Upper lobe of left lung (tissue), 4 donors: ENCODE measurements around the gene PGP.

ENCODE experiments used
- POLR2AphosphoS5 ChIP-seq, 2 donors: sonication (generic); formaldehyde crosslinking; IDR thresholded peaks; one replicate each; pipeline ENCODE4 v1.5.1; 2017; ENCODE audit warnings: antibody characterized with exemption in 2 of 2
- TF ChIP-seq, protein P1 (sequence below), 6 experiments: fragments of 450-650 bp in 4 of 6; fragments of 200-600 bp in 2 of 6; sonication (generic) in 2 of 6; IDR thresholded peaks; one replicate each; pipeline ENCODE4 v1.5.1; 2016 to 2019; ENCODE audit warnings: antibody characterized with exemption in 6 of 6

DNA sequence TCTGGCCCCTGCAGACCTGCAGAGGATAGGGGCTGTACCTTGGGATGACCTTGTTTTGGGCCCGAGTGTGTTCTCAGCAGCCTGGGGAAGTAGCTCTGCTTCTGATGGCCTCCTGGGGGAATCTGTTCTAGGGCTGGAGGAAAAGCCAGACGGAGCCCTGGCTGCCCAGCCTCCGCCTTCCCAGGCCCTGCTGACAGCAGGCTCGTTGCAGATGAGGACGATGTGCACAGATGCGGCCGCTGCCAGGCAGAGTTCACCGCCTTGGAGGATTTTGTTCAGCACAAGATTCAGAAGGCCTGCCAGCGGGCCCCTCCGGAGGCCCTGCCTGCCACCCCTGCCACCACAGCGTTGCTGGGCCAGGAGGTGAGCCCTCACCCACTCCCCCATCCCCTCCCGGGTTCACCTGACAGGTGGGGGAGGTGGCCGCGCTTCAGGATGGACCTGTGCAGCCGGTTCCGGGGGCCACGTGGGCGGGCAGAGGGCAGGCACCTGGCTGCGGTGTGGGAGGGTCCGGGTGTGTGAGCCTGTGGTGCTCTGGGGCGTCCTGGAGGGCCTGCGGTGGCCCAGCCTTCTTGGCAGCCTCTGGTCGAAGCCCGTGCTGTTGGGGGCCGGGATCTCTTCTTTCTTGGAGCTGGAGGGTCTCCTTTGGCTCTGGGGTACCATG is 13.7 kb upstream of the PGP start:
- TF ChIP-seq, protein P1, sequence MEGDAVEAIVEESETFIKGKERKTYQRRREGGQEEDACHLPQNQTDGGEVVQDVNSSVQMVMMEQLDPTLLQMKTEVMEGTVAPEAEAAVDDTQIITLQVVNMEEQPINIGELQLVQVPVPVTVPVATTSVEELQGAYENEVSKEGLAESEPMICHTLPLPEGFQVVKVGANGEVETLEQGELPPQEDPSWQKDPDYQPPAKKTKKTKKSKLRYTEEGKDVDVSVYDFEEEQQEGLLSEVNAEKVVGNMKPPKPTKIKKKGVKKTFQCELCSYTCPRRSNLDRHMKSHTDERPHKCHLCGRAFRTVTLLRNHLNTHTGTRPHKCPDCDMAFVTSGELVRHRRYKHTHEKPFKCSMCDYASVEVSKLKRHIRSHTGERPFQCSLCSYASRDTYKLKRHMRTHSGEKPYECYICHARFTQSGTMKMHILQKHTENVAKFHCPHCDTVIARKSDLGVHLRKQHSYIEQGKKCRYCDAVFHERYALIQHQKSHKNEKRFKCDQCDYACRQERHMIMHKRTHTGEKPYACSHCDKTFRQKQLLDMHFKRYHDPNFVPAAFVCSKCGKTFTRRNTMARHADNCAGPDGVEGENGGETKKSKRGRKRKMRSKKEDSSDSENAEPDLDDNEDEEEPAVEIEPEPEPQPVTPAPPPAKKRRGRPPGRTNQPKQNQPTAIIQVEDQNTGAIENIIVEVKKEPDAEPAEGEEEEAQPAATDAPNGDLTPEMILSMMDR (IDR thresholded peaks at IDR 0.05): no peak
- TF ChIP-seq POLR2AphosphoS5 (IDR thresholded peaks at IDR 0.05): no peak
